Natural killer cell (primary cell): ENCODE measurements around the gene ZNF317. TPM values are rescaled to one million over a fixed set of nuclear protein-coding genes. Genes with fewer than 3 reads are reported as not detected.
A peak's percentile ranks its signal among the peaks of the same experiment; 100 is the strongest.

Experiments
- ATAC-seq, 3 donors: fragments of 150-1000 bp in 2 of 3; fragments of 200-7000 bp in 1 of 3; cut with Tn5 transposase; 1 replicate in 1 of 3; 2 replicates in 2 of 3; pipeline ENCODE4 v1.10.0; 2021; ENCODE audit warnings: mild to moderate bottlenecking in 2 of 3, moderate library complexity in 2 of 3
- DNase-seq, 2 donors: peaks; one replicate each; pipeline versions ENCODE4 v3.0.0 to v3.0.0-alpha.2; 2013 to 2021; ENCODE audit warnings: mixed read lengths in 1 of 2
- H3K27ac ChIP-seq: one replicate; pipeline ENCODE4 v1.5.1; 2013; ENCODE audit warnings: mild to moderate bottlenecking, low read length
- H3K27me3 ChIP-seq: one replicate; pipeline ENCODE4 v1.6.1; 2013; ENCODE audit warnings: low read length; ENCODE audit not compliant: control insufficient read depth, insufficient read depth
- H3K36me3 ChIP-seq: one replicate; pipeline ENCODE4 v1.6.1; 2013; ENCODE audit warnings: low read length; ENCODE audit not compliant: control insufficient read depth, insufficient read depth
- H3K4me1 ChIP-seq: one replicate; pipeline ENCODE4 v1.6.1; 2013; ENCODE audit warnings: low read length; ENCODE audit not compliant: control insufficient read depth, insufficient read depth
- H3K4me3 ChIP-seq: one replicate; pipeline ENCODE4 v1.5.1; 2013; ENCODE audit warnings: low read length
- H3K9me3 ChIP-seq: one replicate; pipeline ENCODE4 v1.6.1; 2013; ENCODE audit warnings: low read length; ENCODE audit not compliant: control insufficient read depth, insufficient read depth
- H3K27ac Mint-ChIP-seq, 2 donors: one replicate each; pipeline ENCODE4 v1.8.0; 2022; ENCODE audit warnings: mild to moderate bottlenecking in 2 of 2, mixed read lengths in 2 of 2, moderate library complexity in 1 of 2
- H3K27me3 Mint-ChIP-seq, 2 donors: one replicate each; pipeline ENCODE4 v1.8.0; 2022; ENCODE audit warnings: low read depth in 2 of 2, mixed read lengths in 2 of 2
- H3K36me3 Mint-ChIP-seq: one replicate; pipeline ENCODE4 v1.8.0; 2022; ENCODE audit warnings: mixed read lengths
- H3K4me1 Mint-ChIP-seq, 2 donors: one replicate each; pipeline ENCODE4 v1.8.0; 2022; ENCODE audit warnings: mixed read lengths in 2 of 2
- H3K4me3 Mint-ChIP-seq: one replicate; pipeline ENCODE4 v1.8.0; 2022; ENCODE audit warnings: mild to moderate bottlenecking, moderate library complexity, mixed read lengths
- H3K9me3 Mint-ChIP-seq, 2 donors: one replicate each; pipeline ENCODE4 v1.8.0; 2022; ENCODE audit warnings: mixed read lengths in 2 of 2
- WGBS: methylation state at CpG from one replicate; pipeline ENCODE4 v1.1.7; 2013; ENCODE audit warnings: missing lambda C conversion rate; ENCODE audit not compliant: insufficient coverage; 5-methylcytosine and 5-hydroxymethylcytosine counted together
- intact Hi-C: fragments of 100-400 bp; cut with micrococcal nuclease; formaldehyde crosslinking; loops from one replicate; pipeline ENCODE4 v1.14.2; 2022
- total RNA-seq, 4 donors: library from RNA; stranded (reverse); fragments of 120-200 nt in 1 of 4; gene quantifications; one replicate each; pipeline versions ENCODE4 v1.2.3 to v1.2.4, GENCODE V29; 2013 to 2022
- TF ChIP-seq, protein P1 (sequence below): fragments of 200-600 bp; IDR thresholded peaks from one replicate; pipeline ENCODE4 v1.8.0; 2022; ENCODE audit warnings: antibody characterized with exemption

Gene ZNF317
- total RNA-seq, 3 donors from 2014 or later (not counting 1 experiment from before 2014, with no cell fraction given) = 78.0 to 91.2 (median 82.8) TPM

DNA sequence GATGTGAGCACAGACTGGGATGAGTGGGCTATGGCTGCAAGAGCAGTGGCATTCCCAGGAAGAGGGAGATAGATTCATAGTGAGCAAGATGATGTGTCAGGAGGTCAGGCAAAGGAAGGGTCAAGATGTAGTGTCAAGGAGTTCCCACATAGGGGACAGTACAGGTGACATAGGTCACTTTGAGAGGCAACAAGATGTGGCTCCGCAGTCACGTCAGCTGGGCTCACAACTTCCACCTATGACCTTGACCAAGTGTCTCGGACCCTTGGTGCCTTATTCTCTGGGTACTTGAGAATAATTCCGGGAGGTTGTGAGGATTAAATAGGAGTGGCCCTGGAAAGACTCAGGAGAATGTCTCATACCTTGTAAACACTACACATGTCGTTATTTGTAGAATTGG is 10.5 kb downstream of the ZNF317 start:
- intact Hi-C loops = no loop called here
- peaks cover 83 to 87% of the 10 kb centered on the region in 2 donors for H3K4me1 Mint-ChIP-seq
- H3K36me3 Mint-ChIP-seq = peaks cover 3% of the 10 kb centered on the region
- peaks cover under 1% of the 10 kb centered on the region in 2 donors for H3K9me3 Mint-ChIP-seq
- peak overlapping the region; percentile 43 for H3K4me3 Mint-ChIP-seq
- H3K27ac Mint-ChIP-seq = peak overlapping the region; percentile 74 to 83
- Histone ChIP-seq H3K36me3 (peaks cover 5% of the 10 kb centered on the region), H3K27ac (peak overlapping the region; percentile 6), H3K27me3 (no peaks in the 10 kb centered on the region), H3K4me3 (no peak overlapping the region), H3K9me3 (no peaks in the 10 kb centered on the region), H3K4me1 (peaks cover 22% of the 10 kb centered on the region)
- 100% methylated on average over 4 of the region's 5 CpGs for WGBS
- DNase-seq (no peak), ATAC-seq (peak in 1 of 3 donors; percentile 30)
- H3K27me3 Mint-ChIP-seq = no peaks in the 10 kb centered on the region
- TF ChIP-seq, protein P1, sequence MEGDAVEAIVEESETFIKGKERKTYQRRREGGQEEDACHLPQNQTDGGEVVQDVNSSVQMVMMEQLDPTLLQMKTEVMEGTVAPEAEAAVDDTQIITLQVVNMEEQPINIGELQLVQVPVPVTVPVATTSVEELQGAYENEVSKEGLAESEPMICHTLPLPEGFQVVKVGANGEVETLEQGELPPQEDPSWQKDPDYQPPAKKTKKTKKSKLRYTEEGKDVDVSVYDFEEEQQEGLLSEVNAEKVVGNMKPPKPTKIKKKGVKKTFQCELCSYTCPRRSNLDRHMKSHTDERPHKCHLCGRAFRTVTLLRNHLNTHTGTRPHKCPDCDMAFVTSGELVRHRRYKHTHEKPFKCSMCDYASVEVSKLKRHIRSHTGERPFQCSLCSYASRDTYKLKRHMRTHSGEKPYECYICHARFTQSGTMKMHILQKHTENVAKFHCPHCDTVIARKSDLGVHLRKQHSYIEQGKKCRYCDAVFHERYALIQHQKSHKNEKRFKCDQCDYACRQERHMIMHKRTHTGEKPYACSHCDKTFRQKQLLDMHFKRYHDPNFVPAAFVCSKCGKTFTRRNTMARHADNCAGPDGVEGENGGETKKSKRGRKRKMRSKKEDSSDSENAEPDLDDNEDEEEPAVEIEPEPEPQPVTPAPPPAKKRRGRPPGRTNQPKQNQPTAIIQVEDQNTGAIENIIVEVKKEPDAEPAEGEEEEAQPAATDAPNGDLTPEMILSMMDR = no peak

DNA sequence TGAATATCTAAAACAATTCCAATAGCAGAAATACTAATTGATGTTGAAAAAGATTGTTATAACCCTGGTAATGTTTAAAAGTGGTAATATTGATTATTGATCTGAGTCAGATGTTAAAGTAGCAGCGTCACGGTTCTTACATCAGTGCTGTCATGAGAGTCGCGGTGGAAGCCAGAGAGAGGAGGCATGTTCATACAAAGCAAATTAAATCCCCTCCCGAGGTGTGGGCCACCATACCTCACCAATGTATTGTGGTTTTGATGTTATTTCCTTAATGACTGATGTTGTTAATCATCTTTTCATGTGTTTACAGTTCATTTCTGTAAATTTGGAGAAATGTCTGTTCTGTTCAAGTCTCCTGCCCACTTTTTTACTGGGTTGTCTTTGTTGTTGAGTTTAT is 11.2 kb downstream of the ZNF317 start:
- Histone ChIP-seq H3K9me3 (no peaks in the 10 kb centered on the region), H3K36me3 (peaks cover 10% of the 10 kb centered on the region), H3K27me3 (no peaks in the 10 kb centered on the region), H3K4me1 (peaks cover 22% of the 10 kb centered on the region), H3K27ac (no peak overlapping the region), H3K4me3 (no peak overlapping the region)
- peak overlapping the region; percentile 74 to 83 for H3K27ac Mint-ChIP-seq
- DNase-seq = peak; percentile 12 to 24
- H3K36me3 Mint-ChIP-seq = no peaks in the 10 kb centered on the region
- no peaks in the 10 kb centered on the region for H3K9me3 Mint-ChIP-seq
- ATAC-seq = peak; percentile 79 to 92 (median 88)
- TF ChIP-seq, protein P1 = no peak
- 56% methylated on average over 5 of the region's 5 CpGs for WGBS
- H3K4me1 Mint-ChIP-seq = peaks cover 86 to 89% of the 10 kb centered on the region in 2 donors
- no peaks in the 10 kb centered on the region for H3K27me3 Mint-ChIP-seq
- intact Hi-C loops = no loop called here
- H3K4me3 Mint-ChIP-seq = peak overlapping the region; percentile 43

DNA sequence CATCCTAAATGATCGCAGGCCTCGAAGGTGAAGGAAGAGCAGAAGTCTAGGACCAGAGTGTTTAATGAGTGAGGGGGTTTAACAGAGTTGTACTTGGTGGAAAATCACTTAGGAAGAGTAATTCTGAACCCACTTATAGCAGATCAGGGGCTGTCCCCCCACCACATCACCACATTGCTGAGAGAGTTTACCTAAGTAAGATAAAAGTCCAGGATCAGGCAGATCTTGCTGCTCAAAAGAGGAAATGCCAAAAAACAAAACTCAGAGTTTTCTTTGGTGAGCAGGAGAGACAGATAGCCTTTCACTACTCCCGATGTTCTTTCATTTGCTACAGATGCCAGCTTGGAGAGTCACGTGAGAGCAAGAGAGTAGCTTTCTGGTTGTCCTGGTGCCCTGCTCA is 15.4 kb downstream of the ZNF317 start:
- H3K4me1 Mint-ChIP-seq = peaks cover 56 to 58% of the 10 kb centered on the region in 2 donors
- DNase-seq (no peak), ATAC-seq (no peak)
- 98% methylated on average over 4 of the region's 4 CpGs for WGBS
- Histone ChIP-seq H3K27me3 (no peaks in the 10 kb centered on the region), H3K27ac (no peak overlapping the region), H3K36me3 (peaks cover 42% of the 10 kb centered on the region), H3K4me1 (peaks cover 12% of the 10 kb centered on the region), H3K9me3 (no peaks in the 10 kb centered on the region), H3K4me3 (no peak overlapping the region)
- TF ChIP-seq, protein P1 = no peak
- peaks cover 9% of the 10 kb centered on the region for H3K36me3 Mint-ChIP-seq
- no peaks in the 10 kb centered on the region for H3K9me3 Mint-ChIP-seq
- intact Hi-C loops = no loop called here
- H3K4me3 Mint-ChIP-seq = no peak overlapping the region
- peak overlapping the region; percentile 44 to 47 for H3K27ac Mint-ChIP-seq
- no peaks in the 10 kb centered on the region for H3K27me3 Mint-ChIP-seq

DNA sequence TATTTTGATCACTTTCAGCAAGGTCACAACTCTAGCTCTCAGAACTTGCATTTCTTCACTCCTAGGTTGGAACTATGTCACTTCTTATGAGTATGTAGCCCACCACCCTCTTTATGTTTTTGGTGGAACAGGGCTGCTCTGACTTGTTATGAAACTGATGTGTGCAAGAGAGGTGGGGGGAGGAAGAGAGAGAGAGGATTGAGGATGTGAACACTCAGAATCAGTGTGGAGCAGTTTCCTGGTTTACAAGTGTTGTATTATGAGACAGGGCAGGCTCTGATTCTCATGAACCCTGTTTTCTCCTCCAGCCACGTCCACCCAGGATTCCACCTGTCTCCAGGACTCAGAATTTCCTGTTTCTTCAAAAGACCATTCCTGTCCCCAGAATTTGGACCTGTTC is 16.1 kb downstream of the ZNF317 start:
- Histone ChIP-seq H3K27ac (no peak overlapping the region), H3K4me1 (peaks cover 7% of the 10 kb centered on the region), H3K27me3 (no peaks in the 10 kb centered on the region), H3K4me3 (no peak overlapping the region), H3K9me3 (peaks cover under 1% of the 10 kb centered on the region), H3K36me3 (peaks cover 49% of the 10 kb centered on the region)
- intact Hi-C loops = no loop called here
- Mint-ChIP-seq H3K4me1 (peaks cover 48 to 51% of the 10 kb centered on the region in 2 donors), H3K27ac (peak overlapping the region in 1 of 2 donors; percentile 47), H3K27me3 (no peaks in the 10 kb centered on the region), H3K36me3 (peaks cover 13% of the 10 kb centered on the region), H3K9me3 (no peaks in the 10 kb centered on the region), H3K4me3 (no peak overlapping the region)
- ATAC-seq (no peak), DNase-seq (no peak)
- TF ChIP-seq, protein P1 = no peak
- 42% methylated on average over 1 of the region's 1 CpG for WGBS
